PC-3 (cell line): Measurements from ENCODE around the gene SYTL1.

Source experiments
- CTCF ChIP-seq: fragments of 300-600 bp; sonication (generic); conservative IDR thresholded peaks from 2 replicates; pipeline ENCODE4 v1.5.1; 2017; ENCODE audit warnings: antibody characterized with exemption, low read depth, mild to moderate bottlenecking, low read length
- EZH2phosphoT487 ChIP-seq: fragments of 300-600 bp; sonication (generic); IDR thresholded peaks from 2 replicates; pipeline ENCODE4 v1.6.1; 2018; ENCODE audit warnings: mild to moderate bottlenecking, antibody characterized with exemption, low read length, borderline replicate concordance

DNA sequence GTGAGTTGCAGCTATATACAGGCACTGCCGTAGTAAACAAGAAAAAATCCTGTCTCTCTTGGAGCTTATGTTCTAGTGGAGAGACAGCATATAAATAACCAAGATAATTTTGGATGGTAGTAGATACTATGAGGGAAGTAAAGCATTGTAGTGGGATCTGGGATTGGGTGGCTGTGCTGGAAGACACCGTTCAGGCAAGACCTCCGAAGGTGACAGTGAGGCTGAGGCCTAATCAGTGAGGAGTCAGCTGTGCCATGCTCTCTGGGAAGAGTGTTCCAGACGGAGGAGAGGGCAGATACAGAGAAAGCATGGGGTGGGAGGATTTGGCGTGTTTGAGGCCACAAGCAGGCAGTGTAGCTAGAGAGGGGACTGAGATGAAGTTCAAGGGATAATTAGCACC lies 13.9 kb upstream of the SYTL1 start:
- no peak for TF ChIP-seq CTCF
- no peak for TF ChIP-seq EZH2phosphoT487
